NCI-H2227 treated with DMSO at 0.1 percent for 48 hours (cell line): ENCODE results near the gene NFYC.

ENCODE experiments used
- DNase-seq: peaks from one replicate; lab custom pipeline; 2025; lab: John Stamatoyannopoulos, UW

NFYC gene

GRCh38 chr1:40691538-40692428 lies at the start of gene NFYC:
Gene NFYC (plus strand): TSS chr1:40691704. CDS start chr1:40738844, 47,140 bp downstream.
- DNase-seq, result peak; percentile 98

DNA sequence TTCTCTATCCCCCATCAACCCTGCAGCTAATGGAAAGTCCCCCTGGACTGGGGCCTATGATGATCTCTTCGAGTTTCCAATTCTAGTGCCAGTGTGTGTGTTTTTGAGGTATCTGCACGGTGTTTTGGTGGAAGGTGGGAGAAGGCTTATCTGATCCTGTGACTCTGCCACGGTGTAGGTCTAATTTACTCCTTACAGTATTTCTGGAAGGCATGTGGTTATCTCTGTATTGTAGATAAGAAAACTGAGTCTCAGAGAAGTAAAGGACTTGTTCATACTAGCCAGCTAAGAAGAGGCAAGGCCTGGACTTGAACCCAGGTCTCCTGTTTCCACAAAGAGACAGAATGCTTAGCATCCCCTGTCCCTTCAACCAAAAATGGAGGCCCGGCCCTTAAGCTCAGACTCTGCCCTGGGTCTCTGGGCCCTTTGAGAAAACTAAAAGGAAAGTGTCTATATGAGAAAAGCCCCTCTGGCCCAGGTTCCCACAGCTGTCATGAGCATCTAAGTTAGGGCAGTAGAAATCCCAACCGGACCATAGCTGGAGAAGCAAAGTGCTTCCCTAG lies 46.3 kb upstream of the NFYC start:
- DNase-seq, result no peak

GRCh38 chr1:40646315-40646714 lies 45.2 kb upstream of the NFYC start:
- no peak for DNase-seq

GRCh38 chr1:40648200-40648599 lies 43.3 kb upstream of the NFYC start:
- DNase-seq, result no peak

GRCh38 chr1:40648928-40649591 lies 42.4 kb upstream of the NFYC start:
- DNase-seq, result no peak

GRCh38 chr1:40649592-40649930 lies 41.9 kb upstream of the NFYC start:
- DNase-seq, result no peak

DNA sequence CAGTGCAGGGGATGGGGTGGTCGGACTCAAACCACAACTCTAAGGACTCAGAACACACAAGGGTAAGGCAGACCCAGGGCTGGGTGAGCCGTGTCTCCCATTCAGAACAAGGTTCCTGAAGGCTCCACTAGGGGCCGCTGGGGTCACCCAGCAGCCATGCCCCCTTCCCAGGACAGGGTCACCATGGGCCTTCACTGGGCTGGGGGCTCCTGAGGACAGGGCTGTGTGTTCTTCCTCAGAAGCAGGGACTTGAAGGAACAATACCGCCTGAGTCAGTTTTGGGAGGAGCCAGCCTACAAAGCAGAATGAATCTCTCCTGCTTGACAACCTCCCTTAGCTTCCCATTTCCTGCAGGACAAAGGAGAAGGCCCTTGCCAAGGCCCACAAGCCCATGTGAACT lies 41.4 kb upstream of the NFYC start:
- DNase-seq, result no peak

DNA sequence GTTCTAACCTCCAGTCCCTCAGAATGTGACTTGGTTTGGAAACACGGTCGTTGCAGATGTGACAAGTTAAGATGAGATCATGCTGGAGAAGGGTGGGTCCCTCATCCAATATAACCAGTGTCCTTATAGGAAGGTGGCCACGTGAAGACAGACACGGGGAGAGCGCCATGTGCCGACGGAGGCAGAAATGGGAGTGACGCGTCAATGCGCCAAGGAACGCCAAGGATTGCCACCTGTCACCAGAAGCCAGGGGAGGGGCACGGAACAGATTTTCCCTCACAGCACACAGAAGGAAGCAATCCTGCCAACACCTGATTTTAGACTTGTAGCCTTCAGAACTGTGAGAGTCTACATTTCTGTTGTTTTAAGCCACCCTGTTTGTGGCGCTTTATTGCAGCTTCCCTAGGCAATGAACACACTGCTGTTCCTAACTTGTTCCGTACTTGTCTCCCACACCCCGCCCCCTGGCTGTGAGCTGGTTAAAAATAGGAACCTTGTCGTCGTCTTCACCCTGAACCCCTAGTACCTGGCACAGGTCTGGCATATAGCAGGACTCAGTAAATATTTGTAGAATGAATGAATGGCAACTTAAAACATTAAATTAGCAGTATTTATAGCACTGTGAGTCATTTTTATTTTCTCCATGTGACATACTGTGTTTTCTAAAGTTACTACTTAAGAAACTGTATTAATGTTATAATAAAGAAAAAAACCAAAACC lies 40.2 kb upstream of the NFYC start:
- DNase-seq, result no peak

GRCh38 chr1:40652468-40652867 lies 39.0 kb upstream of the NFYC start:
- DNase-seq, result no peak

GRCh38 chr1:40652979-40653378 lies 38.5 kb upstream of the NFYC start:
- no peak for DNase-seq

DNA sequence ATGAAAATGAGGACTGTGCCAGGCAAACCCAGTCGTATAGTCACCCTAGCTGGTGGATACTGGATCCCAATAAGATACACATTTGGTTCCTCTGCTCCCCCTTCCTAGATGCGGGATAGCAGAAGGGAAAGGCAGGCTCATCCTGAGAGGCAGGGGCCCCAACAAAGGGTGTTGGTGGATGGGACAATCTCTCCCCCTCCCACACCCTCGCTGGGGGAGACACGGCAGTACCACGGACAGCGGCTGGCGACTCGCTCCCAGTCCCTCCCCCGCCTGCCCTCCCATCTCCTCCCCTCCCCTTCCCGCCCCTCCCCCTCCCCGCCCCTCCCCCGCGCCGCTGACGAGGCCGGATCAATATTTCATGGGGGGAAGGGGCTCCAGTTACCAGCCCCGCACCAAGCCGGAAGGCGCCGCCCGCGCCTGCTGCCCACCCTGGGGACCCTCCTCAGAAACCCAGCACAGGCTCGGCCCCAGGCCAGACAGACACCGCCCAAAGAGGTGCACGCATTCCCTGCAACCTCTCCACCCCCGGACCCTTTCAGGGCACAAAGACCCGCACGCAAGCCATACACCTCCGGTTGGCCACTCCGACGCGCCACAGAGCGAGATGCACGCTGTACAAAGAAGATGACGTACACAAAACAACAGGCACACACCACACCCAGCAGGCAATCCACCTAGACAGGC lies 37.5 kb upstream of the NFYC start:
- peak; percentile 73 for DNase-seq

DNA sequence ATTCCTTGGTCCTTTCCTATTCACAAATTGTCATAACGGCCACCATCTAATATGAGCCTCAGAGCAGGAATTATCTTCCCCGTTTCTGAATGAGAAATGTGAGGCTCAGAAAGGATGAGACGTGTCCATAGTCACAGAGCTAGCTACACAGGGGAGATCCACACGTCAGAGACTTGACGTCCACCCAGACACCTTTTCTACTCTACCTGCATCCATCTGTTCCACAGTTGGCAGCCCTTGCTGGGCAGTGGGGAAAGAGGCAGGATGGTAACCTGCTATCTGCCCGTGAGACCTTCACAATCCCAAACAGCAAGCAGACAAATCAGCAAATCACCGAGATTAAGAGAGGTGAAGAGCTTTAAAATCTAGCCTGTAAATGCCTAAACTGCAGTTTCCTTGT lies 34.5 kb upstream of the NFYC start:
- no peak for DNase-seq

GRCh38 chr1:40658751-40659648 lies 32.5 kb upstream of the NFYC start:
- DNase-seq, result no peak

GRCh38 chr1:40659649-40659947 lies 31.9 kb upstream of the NFYC start:
- no peak for DNase-seq

- DNase-seq, result no peak
Observed at GRCh38 chr1:40661678-40662077, 29.8 kb upstream of the NFYC start.

DNA sequence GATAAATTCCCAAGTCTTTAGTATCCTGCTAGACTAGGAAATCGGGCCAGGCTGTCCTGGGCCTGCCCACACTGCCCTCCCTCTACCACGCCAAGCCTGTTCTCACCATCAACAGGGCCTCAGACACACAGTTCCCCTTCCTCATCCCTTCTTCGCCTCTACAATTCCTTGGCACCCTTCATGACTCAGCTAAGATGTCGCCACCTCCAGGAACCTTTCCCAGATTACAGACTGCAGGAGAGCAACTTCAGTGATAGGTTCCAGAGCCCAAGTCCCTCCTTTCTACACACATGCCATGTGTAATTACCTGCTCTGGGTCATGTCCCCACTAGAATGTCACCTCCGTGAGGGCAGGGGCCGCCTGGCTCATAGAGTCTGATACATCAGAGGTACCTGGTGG lies 29.4 kb upstream of the NFYC start:
- DNase-seq, result no peak

- no peak for DNase-seq
Observed at GRCh38 chr1:40662864-40663263, 28.6 kb upstream of the NFYC start.

- no peak for DNase-seq
Observed at GRCh38 chr1:40663324-40664166, 28.0 kb upstream of the NFYC start.

GRCh38 chr1:40664167-40664537 lies 27.4 kb upstream of the NFYC start:
- DNase-seq, result no peak

- no peak for DNase-seq
Observed at GRCh38 chr1:40664791-40665190, 26.7 kb upstream of the NFYC start.
